Stimulated activated CD4-positive, alpha-beta T cell treated with anti-CD3 and anti-CD28 coated beads, Interleukin-12 subunit alpha, Interleukin-12 subunit beta, amount 100 ng/mL, for 4 hours (primary cell): Measurements from ENCODE around the gene DCUN1D2.

Source experiments
- DNase-seq: peaks from one replicate; pipeline ENCODE4 v3.0.0-alpha.2; 2020

Gene DCUN1D2

GRCh38 chr13:113420833-113421600 is 69.5 kb downstream of the DCUN1D2 start:
- DNase-seq: no peak

- DNase-seq: no peak
These were observed 70.3 kb downstream of the DCUN1D2 start for GRCh38 chr13:113420232-113420631.

- DNase-seq: no peak
These were observed 70.8 kb downstream of the DCUN1D2 start for GRCh38 chr13:113419531-113420193.

GRCh38 chr13:113418722-113419049 is 71.8 kb downstream of the DCUN1D2 start:
- DNase-seq: no peak

GRCh38 chr13:113417836-113418721 is 72.4 kb downstream of the DCUN1D2 start:
- no peak for DNase-seq

- no peak for DNase-seq
These were observed 73.3 kb downstream of the DCUN1D2 start for GRCh38 chr13:113417008-113417751.

GRCh38 chr13:113415825-113416224 is 74.7 kb downstream of the DCUN1D2 start:
- no peak for DNase-seq

GRCh38 chr13:113415032-113415431 is 75.5 kb downstream of the DCUN1D2 start:
- DNase-seq: no peak

- no peak for DNase-seq
These were observed 76.2 kb downstream of the DCUN1D2 start for GRCh38 chr13:113414335-113414734.

- DNase-seq: no peak
These were observed 76.6 kb downstream of the DCUN1D2 start for GRCh38 chr13:113413898-113414282.

GRCh38 chr13:113413178-113413897 is 77.2 kb downstream of the DCUN1D2 start:
- DNase-seq: no peak

- DNase-seq: no peak
These were observed 78.1 kb downstream of the DCUN1D2 start for GRCh38 chr13:113412440-113412839.

- no peak for DNase-seq
These were observed 79.1 kb downstream of the DCUN1D2 start for GRCh38 chr13:113411216-113412023.

- no peak for DNase-seq
These were observed 79.9 kb downstream of the DCUN1D2 start for GRCh38 chr13:113410472-113411201.

- no peak for DNase-seq
These were observed 81.9 kb downstream of the DCUN1D2 start for GRCh38 chr13:113408562-113408961.

- no peak for DNase-seq
These were observed 82.7 kb downstream of the DCUN1D2 start for GRCh38 chr13:113407531-113408393.

- DNase-seq: no peak
These were observed 83.4 kb downstream of the DCUN1D2 start for GRCh38 chr13:113407103-113407530.

- DNase-seq: no peak
These were observed 84.0 kb downstream of the DCUN1D2 start for GRCh38 chr13:113406321-113407102.
